Activated CD8-positive, alpha-beta T cell treated with anti-CD3 and anti-CD28 coated beads for 36 hours (primary cell): ENCODE data around the gene BRINP1. TPM values are rescaled to one million over a fixed set of nuclear protein-coding genes. Genes with fewer than 3 reads are reported as not detected.
"Not testable (repeated sequence)": the region's sequence is repeated elsewhere in the genome, so short reads cannot be mapped to it uniquely, and the experiment has no call there.

Source experiments
- ATAC-seq: fragments of 200-7000 bp; cut with Tn5 transposase; one replicate; pipeline ENCODE4 v1.10.0; 2021; ENCODE audit warnings: mild to moderate bottlenecking, moderate library complexity
- CTCF ChIA-PET: fragments of 350-600 bp; sonication (Branson Sonifier 250); formaldehyde crosslinking; loops from one replicate; lab custom pipeline; 2021; ENCODE audit warnings: antibody characterized with exemption; lab: Charles Lee
- POLR2A ChIA-PET: fragments of 350-600 bp; sonication (Branson Sonifier 250); formaldehyde crosslinking; loops from one replicate; lab custom pipeline; 2021; ENCODE audit warnings: antibody characterized with exemption; lab: Charles Lee
- DNase-seq: peaks from one replicate; pipeline ENCODE4 v3.0.0-alpha.2; 2020
- H3K27ac Mint-ChIP-seq: one replicate; pipeline ENCODE4 v1.8.0; 2021; ENCODE audit warnings: mild to moderate bottlenecking, mixed read lengths
- H3K27me3 Mint-ChIP-seq: one replicate; pipeline ENCODE4 v1.8.0; 2021; ENCODE audit warnings: mixed read lengths
- H3K36me3 Mint-ChIP-seq: one replicate; pipeline ENCODE4 v1.8.0; 2021; ENCODE audit warnings: low read depth, mixed read lengths
- H3K4me1 Mint-ChIP-seq: one replicate; pipeline ENCODE4 v1.8.0; 2021; ENCODE audit warnings: low read depth, mixed read lengths
- H3K4me3 Mint-ChIP-seq: one replicate; pipeline ENCODE4 v1.8.0; 2021; ENCODE audit warnings: mild to moderate bottlenecking, moderate library complexity, mixed read lengths
- H3K9me3 Mint-ChIP-seq: one replicate; pipeline ENCODE4 v1.8.0; 2021; ENCODE audit warnings: mixed read lengths
- intact Hi-C: fragments of 100-400 bp; cut with micrococcal nuclease; formaldehyde crosslinking; loops from one replicate; pipeline ENCODE4 v1.10.0; 2022
- total RNA-seq, 2 experiments: library from RNA; stranded (reverse); gene quantifications; one replicate each; pipeline ENCODE4 v1.2.3, GENCODE V29; 2021
- TF ChIP-seq, protein P1 (sequence below): fragments of 200-600 bp; IDR thresholded peaks from one replicate; pipeline ENCODE4 v1.8.0; 2022; ENCODE audit warnings: antibody characterized with exemption, mild to moderate bottlenecking

Gene BRINP1
- total RNA-seq, 2 experiments from 2014 or later = not detected

DNA sequence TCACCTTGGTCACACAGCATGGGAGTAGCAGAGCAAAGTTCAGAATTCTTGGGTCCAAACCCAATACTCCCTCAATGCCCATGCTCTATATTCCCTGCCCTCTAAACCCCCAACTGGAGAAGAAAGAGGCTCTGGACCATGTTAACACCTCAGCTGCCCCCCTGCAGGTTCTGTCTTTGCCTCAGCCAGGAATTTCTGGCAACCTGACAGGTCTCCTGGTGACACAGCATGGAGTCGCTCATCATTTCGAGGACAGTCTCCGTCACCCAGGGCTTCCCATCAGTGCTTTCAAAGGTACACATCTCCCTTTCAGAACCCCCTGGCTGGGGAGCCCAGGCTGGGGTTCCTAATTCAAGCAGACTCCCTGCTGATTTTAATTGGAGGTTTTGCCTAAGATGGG is 189.5 kb downstream of the BRINP1 start:
- ChIA-PET POLR2A (no interaction called here), CTCF (no interaction called here)
- TF ChIP-seq, protein P1, sequence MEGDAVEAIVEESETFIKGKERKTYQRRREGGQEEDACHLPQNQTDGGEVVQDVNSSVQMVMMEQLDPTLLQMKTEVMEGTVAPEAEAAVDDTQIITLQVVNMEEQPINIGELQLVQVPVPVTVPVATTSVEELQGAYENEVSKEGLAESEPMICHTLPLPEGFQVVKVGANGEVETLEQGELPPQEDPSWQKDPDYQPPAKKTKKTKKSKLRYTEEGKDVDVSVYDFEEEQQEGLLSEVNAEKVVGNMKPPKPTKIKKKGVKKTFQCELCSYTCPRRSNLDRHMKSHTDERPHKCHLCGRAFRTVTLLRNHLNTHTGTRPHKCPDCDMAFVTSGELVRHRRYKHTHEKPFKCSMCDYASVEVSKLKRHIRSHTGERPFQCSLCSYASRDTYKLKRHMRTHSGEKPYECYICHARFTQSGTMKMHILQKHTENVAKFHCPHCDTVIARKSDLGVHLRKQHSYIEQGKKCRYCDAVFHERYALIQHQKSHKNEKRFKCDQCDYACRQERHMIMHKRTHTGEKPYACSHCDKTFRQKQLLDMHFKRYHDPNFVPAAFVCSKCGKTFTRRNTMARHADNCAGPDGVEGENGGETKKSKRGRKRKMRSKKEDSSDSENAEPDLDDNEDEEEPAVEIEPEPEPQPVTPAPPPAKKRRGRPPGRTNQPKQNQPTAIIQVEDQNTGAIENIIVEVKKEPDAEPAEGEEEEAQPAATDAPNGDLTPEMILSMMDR = no peak
- Mint-ChIP-seq H3K4me3 (no peak overlapping the region), H3K27me3 (no peaks in the 10 kb centered on the region), H3K4me1 (no peaks in the 10 kb centered on the region), H3K36me3 (no peaks in the 10 kb centered on the region), H3K9me3 (peaks cover 3% of the 10 kb centered on the region), H3K27ac (no peak overlapping the region)
- ATAC-seq (no peak), DNase-seq (no peak)
- intact Hi-C loops = no loop called here

DNA sequence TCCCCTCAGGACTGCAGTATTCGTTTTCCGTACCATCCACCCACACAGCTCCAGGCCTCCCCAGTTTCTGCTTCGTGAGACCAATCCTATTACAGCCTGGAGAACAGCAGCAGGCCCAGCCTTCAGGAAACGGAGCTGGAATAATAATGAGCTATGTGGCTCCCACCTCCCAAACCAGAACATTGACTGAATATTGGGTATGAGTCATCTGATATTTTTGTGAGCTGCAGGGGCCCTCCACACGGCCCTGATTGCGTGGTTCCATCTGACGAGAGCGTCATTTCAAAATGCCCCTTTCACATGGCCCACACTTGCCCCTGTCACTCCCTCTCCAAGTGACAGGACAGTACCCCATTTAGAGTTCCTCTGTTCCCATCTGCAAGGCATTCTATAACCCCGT is 192.0 kb downstream of the BRINP1 start:
- H3K4me3 Mint-ChIP-seq = no peak overlapping the region
- no peak overlapping the region for H3K27ac Mint-ChIP-seq
- ChIA-PET POLR2A (no interaction called here), CTCF (no interaction called here)
- ATAC-seq = no peak
- TF ChIP-seq, protein P1 = no peak
- no peaks in the 10 kb centered on the region for H3K27me3 Mint-ChIP-seq
- intact Hi-C loops = no loop called here
- no peaks in the 10 kb centered on the region for H3K4me1 Mint-ChIP-seq
- DNase-seq = no peak
- no peaks in the 10 kb centered on the region for H3K36me3 Mint-ChIP-seq
- H3K9me3 Mint-ChIP-seq = peaks cover 2% of the 10 kb centered on the region

DNA sequence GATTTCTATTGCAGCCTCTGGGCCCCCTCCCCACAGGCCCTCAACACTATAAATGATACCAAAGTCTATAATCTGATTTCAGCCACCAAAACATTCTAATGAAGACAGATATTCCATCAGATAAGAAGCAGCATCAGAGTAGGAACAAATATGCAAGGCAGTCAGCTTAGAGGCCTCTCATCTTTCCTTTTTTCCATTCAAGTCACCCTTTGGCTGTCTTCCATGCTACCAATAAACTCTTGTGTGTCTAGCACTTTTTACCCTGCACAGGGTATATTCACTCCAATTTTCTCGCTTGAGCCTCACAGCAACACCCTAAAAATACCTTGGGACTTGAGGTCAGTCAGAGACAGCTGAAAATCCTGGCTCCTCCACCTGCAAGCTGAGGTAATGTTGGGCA is 193.7 kb downstream of the BRINP1 start:
- ChIA-PET CTCF (no interaction called here), POLR2A (no interaction called here)
- Mint-ChIP-seq H3K27me3 (no peaks in the 10 kb centered on the region), H3K4me3 (no peak overlapping the region), H3K36me3 (no peaks in the 10 kb centered on the region), H3K9me3 (peaks cover 2% of the 10 kb centered on the region), H3K27ac (no peak overlapping the region), H3K4me1 (no peaks in the 10 kb centered on the region)
- intact Hi-C loops = no loop called here
- no peak for ATAC-seq
- DNase-seq = no peak
- TF ChIP-seq, protein P1 = no peak

DNA sequence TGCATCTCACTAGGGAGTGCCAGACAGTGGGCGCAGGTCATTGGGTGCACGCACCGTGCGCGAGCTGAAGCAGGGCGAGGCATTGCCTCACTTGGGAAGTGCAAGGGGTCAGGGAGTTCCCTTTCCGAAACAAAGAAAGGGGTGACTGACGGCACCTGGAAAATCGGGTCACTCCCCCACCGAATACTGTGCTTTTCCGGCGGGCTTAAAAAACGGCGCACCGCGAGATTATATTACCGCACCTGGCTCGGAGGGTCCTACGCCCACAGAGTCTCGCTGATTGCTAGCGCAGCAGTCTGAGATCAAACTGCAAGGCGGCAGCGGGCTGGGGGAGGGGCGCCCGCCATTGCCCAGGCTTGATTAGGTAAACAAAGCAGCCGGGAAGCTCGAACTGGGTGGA is 200.0 kb downstream of the BRINP1 start:
- H3K36me3 Mint-ChIP-seq, H3K4me1 Mint-ChIP-seq, H3K9me3 Mint-ChIP-seq, H3K27me3 Mint-ChIP-seq, H3K27ac Mint-ChIP-seq, POLR2A ChIA-PET, DNase-seq, H3K4me3 Mint-ChIP-seq, intact Hi-C loops, CTCF ChIA-PET, ATAC-seq: not testable (repeated sequence)

DNA sequence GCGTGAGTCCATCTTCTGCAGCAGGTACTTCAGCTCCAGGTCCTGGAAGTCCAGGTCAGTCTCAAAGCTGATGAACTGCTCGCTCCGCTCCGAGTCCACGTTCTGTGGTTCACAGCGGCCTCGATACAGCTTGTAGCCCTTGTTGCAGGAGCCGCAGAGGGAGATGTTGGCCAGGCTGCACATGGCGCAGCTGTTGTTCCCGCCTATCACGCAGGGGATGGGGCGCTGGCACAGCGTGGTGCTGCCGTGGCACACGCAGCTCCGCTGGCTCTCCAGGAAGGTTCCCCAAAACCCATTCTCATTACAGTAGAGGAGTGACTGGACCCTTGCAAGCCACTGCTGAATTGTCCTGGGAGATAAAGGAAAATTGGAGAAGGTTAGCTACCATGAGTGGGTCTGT is 201.4 kb downstream of the BRINP1 start:
- no peak overlapping the region for H3K4me3 Mint-ChIP-seq
- TF ChIP-seq, protein P1 = no peak
- H3K36me3 Mint-ChIP-seq = no peaks in the 10 kb centered on the region
- no peak for DNase-seq
- CTCF ChIA-PET = no interaction called here
- peaks cover 1% of the 10 kb centered on the region for H3K9me3 Mint-ChIP-seq
- no peaks in the 10 kb centered on the region for H3K27me3 Mint-ChIP-seq
- H3K27ac Mint-ChIP-seq = no peak overlapping the region
- ATAC-seq = no peak
- POLR2A ChIA-PET = no interaction called here
- intact Hi-C loops = no loop called here
- no peaks in the 10 kb centered on the region for H3K4me1 Mint-ChIP-seq

DNA sequence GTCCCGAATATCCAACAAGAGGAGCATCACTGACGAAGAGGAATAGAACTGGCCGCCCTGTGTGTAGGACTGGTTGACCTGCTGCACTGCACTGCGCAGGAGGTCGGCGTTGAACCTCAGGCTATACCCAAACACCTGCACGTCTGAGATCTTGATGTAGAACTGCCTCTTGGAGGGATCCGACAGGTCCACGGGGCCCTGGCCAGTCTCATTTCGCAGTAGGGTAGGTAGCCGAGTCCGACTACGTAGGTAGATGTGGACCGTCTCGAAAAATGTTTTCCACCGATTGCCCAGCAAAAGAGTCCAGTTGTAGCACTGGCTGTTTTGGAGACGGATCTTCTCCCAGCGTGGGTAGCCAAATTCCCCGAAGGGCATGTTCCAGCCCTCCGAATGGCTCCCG is 202.0 kb downstream of the BRINP1 start:
- POLR2A ChIA-PET = no interaction called here
- no peak overlapping the region for H3K4me3 Mint-ChIP-seq
- DNase-seq = no peak
- CTCF ChIA-PET = no interaction called here
- H3K36me3 Mint-ChIP-seq = no peaks in the 10 kb centered on the region
- ATAC-seq = no peak
- intact Hi-C loops = no loop called here
- peaks cover 1% of the 10 kb centered on the region for H3K9me3 Mint-ChIP-seq
- H3K4me1 Mint-ChIP-seq = no peaks in the 10 kb centered on the region
- TF ChIP-seq, protein P1 = no peak
- no peak overlapping the region for H3K27ac Mint-ChIP-seq
- no peaks in the 10 kb centered on the region for H3K27me3 Mint-ChIP-seq
